ENCODE results near the gene GRID2. TPM values are rescaled to one million over a fixed set of nuclear protein-coding genes. Genes with fewer than 3 reads are reported as not detected.

The GRID2 gene
- total RNA-seq, 1 donor from 2014 or later: not detected

DNA sequence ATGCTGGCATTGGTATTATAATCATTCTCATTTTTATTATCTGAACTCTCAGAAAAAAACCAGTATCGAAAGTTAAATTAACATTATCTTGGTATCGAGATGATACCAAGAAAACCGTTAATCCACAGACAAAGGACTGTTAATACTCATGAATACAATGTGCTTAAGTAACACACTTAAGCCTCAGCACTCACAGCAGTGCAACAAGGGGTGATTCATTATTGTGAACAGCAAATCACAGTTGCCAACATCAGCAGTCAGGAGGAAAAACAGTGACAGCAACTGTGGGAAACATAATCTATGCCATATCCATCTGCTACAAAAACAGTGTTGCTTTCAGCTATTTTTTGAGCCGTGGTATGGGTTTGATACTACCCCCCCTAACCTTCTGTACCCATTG lies 1313.8 kb downstream of the GRID2 start:
- Histone ChIP-seq H3K27ac (no peak overlapping the region), H3K4me3 (no peak overlapping the region), H3K9me3 (no peaks in the 10 kb centered on the region), H3K4me1 (no peaks in the 10 kb centered on the region), H3K36me3 (no peaks in the 10 kb centered on the region), H3K27me3 (ENCODE audit: low read depth) (no peaks in the 10 kb centered on the region)
- intact Hi-C loops (cut with DNase I): no loop called here
- DNase-seq: no peak
- no peak for ATAC-seq
- TF ChIP-seq, protein P1, sequence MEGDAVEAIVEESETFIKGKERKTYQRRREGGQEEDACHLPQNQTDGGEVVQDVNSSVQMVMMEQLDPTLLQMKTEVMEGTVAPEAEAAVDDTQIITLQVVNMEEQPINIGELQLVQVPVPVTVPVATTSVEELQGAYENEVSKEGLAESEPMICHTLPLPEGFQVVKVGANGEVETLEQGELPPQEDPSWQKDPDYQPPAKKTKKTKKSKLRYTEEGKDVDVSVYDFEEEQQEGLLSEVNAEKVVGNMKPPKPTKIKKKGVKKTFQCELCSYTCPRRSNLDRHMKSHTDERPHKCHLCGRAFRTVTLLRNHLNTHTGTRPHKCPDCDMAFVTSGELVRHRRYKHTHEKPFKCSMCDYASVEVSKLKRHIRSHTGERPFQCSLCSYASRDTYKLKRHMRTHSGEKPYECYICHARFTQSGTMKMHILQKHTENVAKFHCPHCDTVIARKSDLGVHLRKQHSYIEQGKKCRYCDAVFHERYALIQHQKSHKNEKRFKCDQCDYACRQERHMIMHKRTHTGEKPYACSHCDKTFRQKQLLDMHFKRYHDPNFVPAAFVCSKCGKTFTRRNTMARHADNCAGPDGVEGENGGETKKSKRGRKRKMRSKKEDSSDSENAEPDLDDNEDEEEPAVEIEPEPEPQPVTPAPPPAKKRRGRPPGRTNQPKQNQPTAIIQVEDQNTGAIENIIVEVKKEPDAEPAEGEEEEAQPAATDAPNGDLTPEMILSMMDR (IDR thresholded peaks at IDR 0.05): no peak

DNA sequence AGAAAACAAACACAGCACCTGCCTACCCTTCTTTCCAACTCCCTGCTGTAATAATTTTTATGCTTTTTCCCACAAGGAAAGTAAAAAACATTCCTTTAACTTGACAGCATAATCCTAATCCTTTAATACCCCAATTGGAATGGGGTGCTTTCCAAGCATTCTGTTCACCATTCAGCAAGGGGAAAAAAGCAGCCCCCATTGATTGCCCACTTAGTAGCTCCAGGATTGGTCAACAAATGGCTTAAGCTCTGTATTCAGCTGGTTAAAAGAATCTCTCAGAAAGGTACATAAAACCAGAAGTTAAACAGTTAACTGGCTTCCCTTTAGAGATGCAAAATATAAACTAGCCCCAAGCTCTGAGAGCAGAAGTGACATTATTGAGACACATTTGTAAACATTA lies 1330.0 kb downstream of the GRID2 start:
- ATAC-seq (no peak), DNase-seq (no peak)
- intact Hi-C loops (cut with DNase I): no loop called here

GRCh38 chr4:93635943-93636342 lies 1332.2 kb downstream of the GRID2 start:
- Histone ChIP-seq H3K36me3 (no peaks in the 10 kb centered on the region), H3K27ac (no peak overlapping the region), H3K27me3 (ENCODE audit: low read depth) (no peaks in the 10 kb centered on the region), H3K9me3 (no peaks in the 10 kb centered on the region), H3K4me1 (no peaks in the 10 kb centered on the region), H3K4me3 (no peak overlapping the region)
- intact Hi-C loops (cut with DNase I): no loop called here
- ATAC-seq: no peak
- TF ChIP-seq, protein P1 (IDR thresholded peaks at IDR 0.05): no peak
- DNase-seq: no peak

More for the DNA sequence above, 1330.0 kb downstream of the GRID2 start:
- Histone ChIP-seq H3K9me3 (no peaks in the 10 kb centered on the region), H3K4me1 (no peaks in the 10 kb centered on the region), H3K27ac (no peak overlapping the region), H3K4me3 (no peak overlapping the region), H3K36me3 (no peaks in the 10 kb centered on the region), H3K27me3 (ENCODE audit: low read depth) (no peaks in the 10 kb centered on the region)
- TF ChIP-seq, protein P1 (IDR thresholded peaks at IDR 0.05): no peak

DNA sequence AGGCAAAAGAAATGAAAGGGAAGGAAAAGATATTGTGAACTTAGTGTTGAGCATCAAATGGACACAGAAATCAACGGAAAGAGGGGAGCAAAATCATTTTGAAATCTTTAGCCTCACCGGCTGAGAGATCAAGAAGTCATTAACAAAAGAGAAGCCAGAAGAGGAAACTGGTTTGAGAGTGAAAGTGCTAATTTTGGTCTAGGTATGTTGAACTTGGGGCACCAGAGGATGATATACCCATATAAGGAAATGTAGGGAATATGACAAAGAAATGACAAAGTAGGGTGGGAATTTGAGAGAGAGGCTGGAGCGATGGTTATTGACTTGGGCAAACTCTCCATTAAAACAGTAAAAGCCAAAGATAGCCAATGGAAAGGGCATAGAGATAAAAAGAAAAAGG lies 1341.4 kb downstream of the GRID2 start:
- Histone ChIP-seq H3K4me1 (no peaks in the 10 kb centered on the region), H3K27me3 (ENCODE audit: low read depth) (no peaks in the 10 kb centered on the region), H3K9me3 (no peaks in the 10 kb centered on the region), H3K36me3 (no peaks in the 10 kb centered on the region), H3K27ac (no peak overlapping the region), H3K4me3 (no peak overlapping the region)
- TF ChIP-seq, protein P1 (IDR thresholded peaks at IDR 0.05): no peak
- no peak for ATAC-seq
- no peak for DNase-seq
- intact Hi-C loops (cut with DNase I): no loop called here

DNA sequence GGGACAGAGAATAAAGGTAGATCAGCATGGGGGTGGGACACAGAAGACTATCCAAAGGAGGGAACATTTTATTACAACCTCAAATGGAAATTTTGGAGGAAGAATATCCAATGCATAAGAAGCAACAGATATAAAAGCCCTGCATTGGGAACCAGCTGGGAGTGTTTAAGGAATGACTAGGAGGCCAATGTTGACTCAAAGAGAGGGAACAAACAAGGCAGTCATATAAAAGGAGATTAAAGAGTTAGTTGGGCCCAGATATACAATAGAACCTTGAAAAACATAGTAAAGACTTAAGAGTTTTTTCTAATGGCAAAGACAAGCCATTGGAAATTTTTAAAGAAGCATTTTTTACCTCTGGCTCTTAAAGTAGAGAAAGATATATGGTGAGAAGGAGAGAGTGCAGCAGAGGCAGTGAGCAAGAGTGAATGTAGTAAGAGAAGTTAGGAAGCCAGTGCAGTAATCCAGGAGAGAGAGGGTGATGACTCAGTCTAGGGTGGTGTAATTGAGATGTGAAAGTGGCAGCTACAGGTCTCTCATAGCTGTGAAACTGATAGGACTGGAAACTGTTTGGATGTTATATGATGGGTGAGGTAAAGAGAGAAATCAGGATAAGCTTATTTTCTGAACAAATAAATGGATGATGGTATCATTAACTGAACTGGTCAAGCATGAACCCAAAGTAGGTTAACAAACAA lies 1342.6 kb downstream of the GRID2 start:
- ATAC-seq: no peak
- intact Hi-C loops (cut with DNase I): no loop called here
- Histone ChIP-seq H3K36me3 (no peaks in the 10 kb centered on the region), H3K9me3 (no peaks in the 10 kb centered on the region), H3K4me3 (no peak overlapping the region), H3K27ac (no peak overlapping the region), H3K4me1 (no peaks in the 10 kb centered on the region), H3K27me3 (ENCODE audit: low read depth) (no peaks in the 10 kb centered on the region)
- DNase-seq: no peak
- TF ChIP-seq, protein P1 (IDR thresholded peaks at IDR 0.05): no peak

Data from lower lobe of right lung (tissue), 2 donors.